Epidermal melanocyte (primary cell): ENCODE results near the gene KIR3DL1.
"Not testable (repeated sequence)": the region's sequence is repeated elsewhere in the genome, so short reads cannot be mapped to it uniquely, and the experiment has no call there.

Source experiments
- DNase-seq: peaks from one replicate; pipeline ENCODE4 v3.0.0; 2011; ENCODE audit warnings: low spot score; ENCODE audit not compliant: insufficient read length

Gene KIR3DL1

DNA sequence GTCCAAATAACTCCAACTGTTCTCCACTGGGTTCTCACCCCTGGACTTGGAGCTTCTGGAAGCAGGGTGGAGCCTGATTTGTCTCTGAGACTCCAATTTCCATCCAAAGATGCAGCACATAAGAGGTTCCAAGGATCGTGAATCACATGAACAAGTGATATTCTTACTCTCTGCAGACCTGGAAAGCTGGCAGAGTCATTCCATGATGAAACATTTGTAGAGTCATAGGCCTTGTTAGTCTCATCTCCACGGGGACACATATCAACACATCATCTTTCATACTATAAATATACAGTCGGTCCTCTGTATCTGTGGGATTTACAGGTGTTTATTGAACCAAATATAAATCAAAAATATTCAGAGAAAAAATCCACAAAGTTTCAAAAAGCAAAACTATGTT lies 1.7 kb upstream of the KIR3DL1 start:
- not testable (repeated sequence) for DNase-seq

DNA sequence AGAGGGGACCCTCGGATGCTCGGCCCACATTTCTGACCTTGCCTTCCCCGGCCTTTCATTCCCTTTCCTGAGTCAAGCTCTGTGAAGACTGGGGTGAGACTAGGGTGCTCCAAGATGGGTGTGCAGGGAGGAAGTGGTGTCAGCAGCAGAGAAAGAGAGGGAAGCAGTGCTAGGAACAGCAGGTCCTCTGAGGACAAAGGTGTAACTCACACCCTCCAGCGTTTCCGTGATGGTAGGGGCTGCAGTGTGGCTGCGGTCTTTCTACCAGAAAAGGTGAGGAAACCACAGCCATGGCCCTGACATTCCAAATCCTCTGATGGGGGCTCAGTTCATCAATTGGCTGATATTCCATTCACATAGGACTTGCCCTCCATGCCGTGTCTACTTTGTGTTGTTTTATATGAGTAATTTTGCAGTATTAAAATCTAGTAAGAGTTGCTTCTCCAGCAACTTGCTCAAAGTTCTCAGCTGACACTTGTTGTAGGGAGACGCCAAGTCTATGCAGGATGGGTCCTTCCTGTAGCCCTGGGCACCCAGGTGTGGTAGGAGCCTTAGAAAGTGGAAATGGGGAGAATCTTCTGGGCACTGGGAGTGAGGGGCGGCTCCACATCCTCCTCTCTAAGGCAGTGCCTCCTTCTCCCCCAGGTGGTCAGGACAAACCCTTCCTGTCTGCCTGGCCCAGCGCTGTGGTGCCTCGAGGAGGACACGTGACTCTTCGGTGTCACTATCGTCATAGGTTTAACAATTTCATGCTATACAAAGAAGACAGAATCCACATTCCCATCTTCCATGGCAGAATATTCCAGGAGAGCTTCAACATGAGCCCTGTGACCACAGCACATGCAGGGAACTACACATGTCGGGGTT lies 1.6 kb downstream of the KIR3DL1 start:
- no peak for DNase-seq

GRCh38 chr19:54824416-54824815 lies 8.1 kb downstream of the KIR3DL1 start:
- not testable (repeated sequence) for DNase-seq

DNA sequence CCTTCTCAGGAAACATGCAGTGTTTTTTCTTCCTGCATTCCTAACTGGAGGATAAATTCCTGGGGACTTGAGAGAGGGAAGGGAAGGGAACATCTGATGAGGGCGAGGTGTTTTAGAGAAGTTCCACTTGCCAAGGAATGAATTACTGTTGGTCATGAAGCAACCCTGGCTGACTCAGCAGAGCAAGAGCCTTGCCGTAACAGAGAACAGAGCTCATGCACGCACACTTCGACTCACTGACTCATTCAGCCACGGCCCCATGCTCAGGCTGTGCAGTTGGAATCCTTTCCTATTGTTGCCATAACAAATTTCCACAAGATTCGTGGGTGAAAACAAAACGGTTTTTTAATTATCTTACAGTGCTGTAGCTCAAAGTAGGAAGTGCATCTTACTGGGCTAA lies 9.1 kb downstream of the KIR3DL1 start:
- not testable (repeated sequence) for DNase-seq

DNA sequence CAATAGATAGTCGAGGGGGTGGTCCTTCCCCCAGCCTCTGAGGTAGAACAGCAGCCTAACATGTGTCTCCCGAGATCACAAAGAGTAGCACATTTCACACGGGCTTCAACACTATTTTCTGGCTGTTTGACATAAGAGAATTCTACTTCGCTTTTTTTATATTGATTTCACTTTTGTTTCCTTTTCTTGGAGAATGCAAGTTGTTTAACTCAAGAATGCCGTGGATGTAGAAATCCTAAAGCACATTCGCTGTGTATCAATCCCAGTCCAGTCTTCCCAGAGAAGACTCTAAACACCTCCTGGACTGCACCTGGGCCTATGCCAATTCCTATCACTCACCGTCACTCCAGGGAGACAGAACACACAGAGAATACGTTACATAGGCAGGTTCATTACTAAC lies 11.8 kb downstream of the KIR3DL1 start:
- not testable (repeated sequence) for DNase-seq

- not testable (repeated sequence) for DNase-seq
These were observed 16.2 kb downstream of the KIR3DL1 start, which contains the start of gene KIR2DS4 for GRCh38 chr19:54832496-54832895. Gene KIR2DS4, plus strand, starts transcription at chr19:54832676.

DNA sequence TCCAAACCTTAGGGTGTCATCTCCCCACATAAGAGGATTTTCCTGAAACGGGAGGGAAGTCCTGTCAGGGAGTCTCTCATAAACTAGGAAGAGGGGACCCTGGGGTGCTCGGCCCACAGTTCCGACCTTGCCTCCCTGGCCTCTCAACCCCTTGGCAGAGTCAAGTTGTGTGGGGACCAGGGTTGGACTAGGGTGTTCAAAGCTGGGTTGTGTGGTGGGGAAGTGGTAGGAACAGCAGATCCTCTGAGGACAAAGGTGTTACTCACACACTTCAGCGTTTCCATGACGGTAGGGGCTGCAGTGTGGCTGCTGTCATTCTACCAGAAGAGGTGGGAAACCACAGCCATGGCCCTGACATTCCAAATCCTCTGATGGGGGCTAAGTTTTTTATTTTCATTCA lies 18.9 kb downstream of the KIR3DL1 start:
- DNase-seq: not testable (repeated sequence)

DNA sequence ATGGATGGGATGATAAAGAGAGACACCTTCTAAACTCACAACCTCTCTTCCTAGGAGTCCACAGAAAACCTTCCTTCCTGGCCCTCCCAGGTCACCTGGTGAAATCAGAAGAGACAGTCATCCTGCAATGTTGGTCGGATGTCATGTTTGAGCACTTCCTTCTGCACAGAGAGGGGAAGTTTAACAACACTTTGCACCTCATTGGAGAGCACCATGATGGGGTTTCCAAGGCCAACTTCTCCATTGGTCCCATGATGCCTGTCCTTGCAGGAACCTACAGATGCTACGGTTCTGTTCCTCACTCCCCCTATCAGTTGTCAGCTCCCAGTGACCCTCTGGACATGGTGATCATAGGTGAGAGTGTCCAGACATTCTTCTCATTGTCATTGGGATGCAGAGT lies 21.3 kb downstream of the KIR3DL1 start:
- DNase-seq: not testable (repeated sequence)

GRCh38 chr19:54843171-54843570 lies 26.9 kb downstream of the KIR3DL1 start:
- DNase-seq: not testable (repeated sequence)

DNA sequence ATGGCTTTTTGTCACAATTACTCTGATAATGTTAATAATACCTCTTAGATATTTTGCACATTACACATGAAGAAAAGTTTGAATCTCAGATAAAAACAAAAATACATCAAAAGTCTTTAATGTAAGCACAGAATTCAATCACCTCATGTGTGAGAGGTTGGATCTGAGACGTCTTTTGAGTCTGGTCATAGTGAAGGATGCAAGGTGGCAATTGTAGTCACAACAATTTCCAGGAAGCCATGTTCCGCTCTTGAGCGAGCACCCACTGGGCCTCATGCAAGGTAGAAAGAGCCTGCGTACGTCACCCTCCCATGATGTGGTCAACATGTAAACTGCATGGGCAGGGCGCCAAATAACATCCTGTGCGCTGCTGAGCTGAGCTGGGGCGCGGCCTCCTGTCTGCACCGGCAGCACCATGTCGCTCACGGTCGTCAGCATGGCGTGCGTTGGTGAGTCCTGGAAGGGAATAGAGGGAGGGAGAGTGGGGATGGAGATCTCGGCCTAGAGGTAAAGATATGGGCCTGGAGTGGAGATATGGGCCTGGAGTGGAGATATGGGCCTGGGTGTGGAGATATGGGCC lies 33.9 kb downstream of the KIR3DL1 start, which contains the start of gene KIR3DL2:
Gene KIR3DL2 (plus strand): TSS at position 383 of the 580 bp plus-strand sequence. CDS start 33 bp downstream, at position 416.
- not testable (repeated sequence) for DNase-seq

- DNase-seq: no peak
These were observed 34.7 kb downstream of the KIR3DL1 start for GRCh38 chr19:54850930-54851329.

DNA sequence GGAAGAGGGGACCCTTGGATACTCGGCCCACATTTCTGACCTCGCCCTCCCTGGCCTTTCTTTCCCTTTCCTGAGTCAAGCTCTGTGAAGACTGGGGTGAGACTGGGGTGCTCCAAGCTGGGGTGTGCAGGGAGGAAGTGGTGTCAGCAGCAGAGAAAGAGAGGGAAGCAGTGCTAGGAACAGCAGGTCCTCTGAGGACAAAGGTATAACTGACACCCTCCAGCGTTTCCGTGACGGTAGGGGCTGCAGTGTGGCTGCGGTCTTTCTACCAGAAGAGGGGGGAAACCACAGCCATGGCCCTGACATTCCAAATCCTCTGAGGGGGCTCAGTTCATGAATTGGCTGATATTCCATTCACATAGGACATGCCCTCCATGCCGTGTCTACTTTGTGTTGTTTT lies 35.1 kb downstream of the KIR3DL1 start:
- no peak for DNase-seq

DNA sequence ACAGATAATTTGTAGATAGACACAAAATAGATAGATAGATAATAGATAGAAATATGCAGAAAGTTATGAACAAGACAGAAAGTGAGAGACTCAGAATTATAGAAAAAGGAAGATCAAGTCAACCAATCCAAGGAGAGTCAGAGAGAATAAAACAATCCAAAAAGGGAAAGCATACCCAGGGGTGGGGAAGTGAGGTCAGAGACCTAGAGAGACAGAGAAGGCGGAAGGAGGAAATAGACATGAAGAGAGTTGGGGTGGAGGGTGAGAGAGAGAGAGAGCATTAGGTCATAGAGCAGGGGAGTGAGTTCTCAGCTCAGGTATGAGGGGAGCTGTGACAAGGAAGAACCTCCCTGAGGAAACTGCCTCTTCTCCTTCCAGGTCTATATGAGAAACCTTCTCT lies 39.0 kb downstream of the KIR3DL1 start:
- not testable (repeated sequence) for DNase-seq

DNA sequence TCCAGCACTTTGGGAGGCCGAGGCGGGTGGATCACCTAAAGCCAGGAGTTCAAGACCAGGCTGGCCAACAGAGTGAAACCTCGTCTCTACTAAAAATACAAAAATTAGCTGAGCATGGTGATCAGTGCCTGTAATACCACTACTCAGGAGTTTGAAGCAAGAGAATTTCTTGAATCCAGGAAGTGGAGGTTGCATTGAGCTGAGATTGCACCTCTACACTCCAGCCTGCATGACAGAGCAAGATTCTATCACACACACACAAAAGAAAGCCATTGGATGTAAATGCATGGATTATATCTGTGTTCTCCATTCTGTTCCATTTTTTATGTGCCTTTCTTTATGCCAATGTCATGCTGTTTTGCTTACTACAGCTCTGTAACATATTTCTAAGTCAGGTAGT lies 42.2 kb downstream of the KIR3DL1 start:
- not testable (repeated sequence) for DNase-seq

DNA sequence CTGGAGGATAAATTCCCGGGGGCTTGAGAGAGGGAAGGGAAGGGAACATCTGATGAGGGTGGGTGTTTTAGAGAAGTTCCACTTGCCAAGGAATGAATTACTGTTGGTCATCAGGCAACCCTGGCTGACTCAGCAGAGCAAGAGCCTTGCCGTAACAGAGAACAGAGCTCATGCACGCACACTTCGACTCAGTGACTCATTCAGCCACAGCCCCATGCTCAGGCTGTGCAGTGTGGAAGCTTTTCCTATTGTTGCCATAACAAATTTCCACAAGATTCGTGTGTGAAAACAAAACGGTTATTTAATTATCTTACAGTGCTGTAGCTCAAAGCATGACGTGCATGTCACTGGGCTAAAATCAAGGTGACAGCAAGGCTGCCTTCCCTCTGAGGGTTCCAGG lies 43.2 kb downstream of the KIR3DL1 start:
- DNase-seq: not testable (repeated sequence)

- not testable (repeated sequence) for DNase-seq
These were observed 47.2 kb downstream of the KIR3DL1 start for GRCh38 chr19:54863459-54863858.

DNA sequence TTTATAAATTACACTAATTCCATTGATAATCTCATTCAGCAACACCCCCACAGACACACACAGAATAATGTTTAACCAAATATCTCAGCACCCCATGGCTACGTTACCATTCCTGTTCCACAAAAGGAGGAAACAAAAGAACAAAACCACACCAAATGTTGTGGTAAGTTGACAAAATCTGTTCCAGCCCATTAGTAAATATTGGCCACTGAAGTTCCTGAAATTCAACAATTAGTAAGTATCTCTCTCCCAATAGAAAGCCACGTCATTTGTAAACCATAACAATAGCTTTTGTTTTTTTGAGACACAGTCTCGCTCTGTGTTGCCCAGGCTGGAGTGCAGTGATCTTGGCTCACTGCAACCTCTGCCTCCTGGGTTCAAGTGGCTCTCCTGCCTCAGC lies 55.4 kb downstream of the KIR3DL1 start:
- no peak for DNase-seq

- no peak for DNase-seq
These were observed 57.7 kb downstream of the KIR3DL1 start, which contains the start of gene FCAR for GRCh38 chr19:54873990-54874389. Gene FCAR, plus strand, starts transcription at chr19:54874235. Its CDS starts 55 bp downstream, at chr19:54874290.

GRCh38 chr19:54875506-54875905 lies 59.2 kb downstream of the KIR3DL1 start:
- no peak for DNase-seq

DNA sequence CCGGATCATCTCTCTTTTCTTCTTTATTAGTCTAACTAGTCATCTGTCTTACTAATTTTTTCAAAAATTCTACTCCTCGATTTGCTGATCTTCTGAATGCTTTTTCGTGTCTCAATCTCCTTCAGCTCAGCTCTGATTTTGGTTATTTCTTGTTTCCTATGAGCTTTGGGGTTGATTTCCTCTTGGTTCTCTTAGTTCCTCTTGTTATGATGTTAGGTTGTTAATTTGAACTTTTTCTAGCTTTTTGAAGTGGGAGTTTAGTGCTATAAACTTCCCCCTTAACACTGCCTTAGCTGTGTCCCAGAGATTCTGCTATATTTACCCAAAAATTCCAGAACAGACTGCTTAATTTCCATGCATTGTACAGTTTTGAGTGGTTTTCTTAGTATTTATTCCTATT lies 61.2 kb downstream of the KIR3DL1 start:
- no peak for DNase-seq
